ENCODE data around the gene NES.

NES gene

GRCh38 chr1:156618853-156619581 lies 58.2 kb downstream of the NES start, which contains the start of gene HAPLN2:
TSS of gene HAPLN2 (plus strand) at chr1:156619415. CDS start at chr1:156623491, 4,076 bp downstream.
- peak in 1 of 6 experiments; percentile 8 for DNase-seq

Measured in stimulated activated naive CD4-positive, alpha-beta T cell (primary cell).